ENCODE results near the gene PHPT1.
"Not testable (repeated sequence)": the region's sequence is repeated elsewhere in the genome, so short reads cannot be mapped to it uniquely, and the experiment has no call there.

The PHPT1 gene

DNA sequence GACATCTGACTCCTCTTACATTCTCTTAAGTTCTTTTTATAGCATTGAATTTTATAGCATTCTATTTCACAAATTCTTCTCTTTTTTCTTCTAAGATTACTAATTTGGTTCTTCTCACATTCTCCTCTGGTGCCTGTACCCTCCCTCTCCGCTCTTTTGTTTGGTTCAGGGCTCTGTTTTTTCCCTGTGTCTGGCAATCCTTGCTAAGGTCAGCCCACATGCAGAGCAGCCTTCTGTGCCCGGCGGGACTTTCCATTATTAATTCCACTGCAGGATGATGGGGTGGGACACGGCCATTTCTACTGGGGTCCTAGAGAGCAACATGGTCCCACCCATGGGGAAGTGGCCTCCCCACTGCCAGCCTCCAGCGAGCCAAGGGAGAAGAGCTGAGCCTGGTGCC lies 27.3 kb downstream of the PHPT1 start:
- Histone ChIP-seq H3K27me3 (replicated peaks; ENCODE audit: control insufficient read depth, insufficient read depth, low read length, poor library complexity, severe bottlenecking) (no peaks in the 10 kb centered on the region), H3K36me3 (ENCODE audit: control insufficient read depth, insufficient read depth, low read length) (no peaks in the 10 kb centered on the region), H3K4me1 (ENCODE audit: control insufficient read depth, insufficient read depth, low read length, poor library complexity, severe bottlenecking) (peaks cover 2% of the 10 kb centered on the region), H3K9me3 (ENCODE audit: control insufficient read depth, low read length) (no peaks in the 10 kb centered on the region), H3K27ac (ENCODE audit: insufficient read depth, low read length, poor library complexity, severe bottlenecking) (no peak overlapping the region), H3K4me3 (ENCODE audit: insufficient read depth, low read depth, low read length, poor library complexity, severe bottlenecking) (no peak overlapping the region)
- DNase-seq = no peak

DNA sequence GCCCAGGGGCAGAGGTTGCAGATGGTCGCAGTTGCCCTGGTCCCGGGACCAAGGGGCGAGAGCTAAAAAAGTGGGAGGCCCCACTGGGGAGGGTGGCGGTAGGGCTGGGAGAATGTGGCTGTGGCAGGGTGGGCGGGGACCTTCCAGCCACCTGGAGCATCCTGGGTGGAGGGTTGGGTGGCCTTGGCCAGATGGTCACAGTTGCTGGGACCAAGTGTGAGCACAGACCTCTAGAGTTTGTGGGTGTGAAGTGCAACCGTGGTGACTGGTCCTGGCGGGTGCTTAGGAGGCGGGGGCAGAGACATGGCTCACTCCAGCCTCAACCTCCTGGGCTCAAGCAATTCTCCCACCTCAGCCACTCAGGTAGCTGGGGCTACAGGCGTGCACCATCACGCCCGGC lies 31.4 kb downstream of the PHPT1 start:
- Histone ChIP-seq H3K4me3 (ENCODE audit: insufficient read depth, low read depth, low read length, poor library complexity, severe bottlenecking) (no peak overlapping the region), H3K27me3 (replicated peaks; ENCODE audit: control insufficient read depth, insufficient read depth, low read length, poor library complexity, severe bottlenecking) (no peaks in the 10 kb centered on the region), H3K27ac (ENCODE audit: insufficient read depth, low read length, poor library complexity, severe bottlenecking) (no peak overlapping the region), H3K9me3 (ENCODE audit: control insufficient read depth, low read length) (no peaks in the 10 kb centered on the region), H3K36me3 (ENCODE audit: control insufficient read depth, insufficient read depth, low read length) (no peaks in the 10 kb centered on the region), H3K4me1 (ENCODE audit: control insufficient read depth, insufficient read depth, low read length, poor library complexity, severe bottlenecking) (peaks cover 30% of the 10 kb centered on the region)
- no peak for DNase-seq

DNA sequence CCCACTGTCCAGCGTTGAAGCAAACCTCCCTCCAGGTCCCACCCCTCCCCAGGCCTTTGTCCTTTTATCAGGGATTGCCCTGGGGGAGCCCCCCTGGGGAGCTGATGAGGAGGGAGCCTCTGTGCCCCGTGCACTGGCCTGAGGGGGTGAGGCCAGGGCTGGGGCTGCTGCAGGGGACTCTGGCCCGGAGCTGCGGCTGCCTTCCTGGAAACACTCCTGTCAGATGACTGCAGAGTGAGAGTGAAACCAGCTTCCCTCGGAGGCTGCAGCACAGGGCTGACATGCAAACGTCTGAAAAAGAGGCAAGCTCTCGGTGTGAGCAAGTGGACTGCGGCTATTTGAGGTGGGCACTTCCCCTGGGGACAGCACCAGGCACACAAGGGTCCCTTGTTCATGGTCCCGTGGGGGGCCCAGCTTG lies 32.5 kb downstream of the PHPT1 start:
- H3K27me3 ChIP-seq (replicated peaks; ENCODE audit: control insufficient read depth, insufficient read depth, low read length, poor library complexity, severe bottlenecking) = no peaks in the 10 kb centered on the region
- DNase-seq = no peak
- no peaks in the 10 kb centered on the region for H3K36me3 ChIP-seq (ENCODE audit: control insufficient read depth, insufficient read depth, low read length)
- H3K9me3 ChIP-seq (ENCODE audit: control insufficient read depth, low read length) = no peaks in the 10 kb centered on the region
- peak overlapping the region; percentile 57 for H3K4me3 ChIP-seq (ENCODE audit: insufficient read depth, low read depth, low read length, poor library complexity, severe bottlenecking)
- H3K27ac ChIP-seq (ENCODE audit: insufficient read depth, low read length, poor library complexity, severe bottlenecking) = peak overlapping the region; percentile 76
- peaks cover 33% of the 10 kb centered on the region for H3K4me1 ChIP-seq (ENCODE audit: control insufficient read depth, insufficient read depth, low read length, poor library complexity, severe bottlenecking)

DNA sequence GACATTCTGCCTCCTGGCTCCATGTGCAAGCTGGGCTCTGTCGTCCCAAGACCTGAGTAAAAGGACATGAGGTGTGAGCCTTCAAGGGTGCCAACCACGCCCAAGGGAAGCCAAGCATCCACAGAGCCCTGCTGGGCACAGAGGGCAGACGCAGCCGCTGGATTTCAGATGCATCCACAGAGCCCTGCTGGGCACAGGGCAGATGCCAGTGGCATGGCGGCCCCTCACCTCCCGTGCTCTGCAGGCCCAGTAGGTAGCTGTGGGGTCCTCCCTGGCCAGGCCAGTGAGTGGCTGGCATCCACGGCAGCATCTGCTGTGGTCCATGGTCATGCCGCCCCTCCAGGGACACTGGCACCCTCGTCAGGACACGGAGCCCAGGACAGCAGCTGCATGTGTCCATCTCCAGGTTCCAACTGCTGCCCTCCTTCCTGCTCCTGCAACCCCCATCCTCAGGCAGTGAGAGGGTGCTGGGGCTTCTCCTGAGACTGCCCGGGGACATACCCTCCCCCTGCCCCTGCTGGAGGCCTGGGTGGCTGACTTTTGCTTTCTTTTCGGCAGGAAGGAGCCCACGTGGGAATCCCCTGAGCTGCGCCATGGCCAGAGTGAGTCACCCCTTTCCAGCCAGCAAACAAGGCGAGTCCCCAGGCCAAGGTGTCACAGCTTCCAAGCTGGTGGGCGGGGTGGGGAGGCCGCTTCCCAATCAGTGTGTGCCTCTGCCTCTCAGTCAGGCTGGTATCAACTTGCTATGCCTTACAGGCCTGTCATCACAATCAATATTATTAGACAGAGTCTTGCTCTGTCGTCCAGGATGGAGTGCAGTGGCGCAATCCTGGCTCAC lies 33.1 kb downstream of the PHPT1 start:
- peak overlapping the region; percentile 57 for H3K4me3 ChIP-seq (ENCODE audit: insufficient read depth, low read depth, low read length, poor library complexity, severe bottlenecking)
- peak; percentile 85 to 86 (median 86) for DNase-seq
- H3K27me3 ChIP-seq (replicated peaks; ENCODE audit: control insufficient read depth, insufficient read depth, low read length, poor library complexity, severe bottlenecking) = no peaks in the 10 kb centered on the region
- no peaks in the 10 kb centered on the region for H3K9me3 ChIP-seq (ENCODE audit: control insufficient read depth, low read length)
- H3K27ac ChIP-seq (ENCODE audit: insufficient read depth, low read length, poor library complexity, severe bottlenecking) = peak overlapping the region; percentile 76
- H3K36me3 ChIP-seq (ENCODE audit: control insufficient read depth, insufficient read depth, low read length) = no peaks in the 10 kb centered on the region
- peaks cover 38% of the 10 kb centered on the region for H3K4me1 ChIP-seq (ENCODE audit: control insufficient read depth, insufficient read depth, low read length, poor library complexity, severe bottlenecking)

DNA sequence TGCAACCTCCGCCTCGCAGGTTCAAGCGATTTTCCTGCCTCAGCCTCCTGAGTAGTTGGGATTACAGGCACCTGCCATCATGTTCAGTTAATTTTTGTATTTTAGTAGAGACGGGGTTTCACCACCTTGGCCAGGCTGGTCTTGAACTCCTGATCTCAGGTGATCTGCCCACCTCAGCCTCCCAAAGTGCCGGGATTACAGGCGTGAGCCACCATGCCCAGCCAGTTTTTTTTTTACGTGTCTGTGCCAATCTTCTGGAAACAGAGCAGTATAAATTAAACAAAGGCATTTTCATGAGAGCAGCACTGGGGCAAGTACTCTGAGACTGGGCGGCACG lies 33.7 kb downstream of the PHPT1 start:
- H3K9me3 ChIP-seq (ENCODE audit: control insufficient read depth, low read length); H3K36me3 ChIP-seq (ENCODE audit: control insufficient read depth, insufficient read depth, low read length); H3K27me3 ChIP-seq (replicated peaks; ENCODE audit: control insufficient read depth, insufficient read depth, low read length, poor library complexity, severe bottlenecking); DNase-seq: not testable (repeated sequence)
- Histone ChIP-seq H3K27ac (ENCODE audit: insufficient read depth, low read length, poor library complexity, severe bottlenecking) (peak overlapping the region; percentile 76), H3K4me1 (ENCODE audit: control insufficient read depth, insufficient read depth, low read length, poor library complexity, severe bottlenecking) (peaks cover 41% of the 10 kb centered on the region), H3K4me3 (ENCODE audit: insufficient read depth, low read depth, low read length, poor library complexity, severe bottlenecking) (peak overlapping the region; percentile 57)

DNA sequence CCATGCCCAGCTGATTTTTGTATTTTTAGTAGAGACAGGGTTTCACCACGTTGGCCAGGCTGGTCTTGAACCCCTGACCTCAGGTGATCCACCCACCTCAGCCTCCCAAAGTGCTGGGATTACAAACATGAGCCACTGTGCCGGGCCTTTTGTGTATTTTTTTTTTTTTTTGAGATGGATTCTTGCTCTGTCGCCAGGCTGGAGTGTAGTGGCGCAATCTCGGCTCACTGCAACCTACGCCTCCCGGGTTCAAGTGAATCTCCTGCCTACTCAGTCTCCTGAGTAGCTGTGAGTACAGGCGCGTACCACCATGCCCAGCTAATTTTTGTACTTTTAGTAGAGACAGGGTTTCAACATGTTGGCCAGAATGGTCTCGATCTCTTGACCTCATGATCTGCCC lies 34.5 kb downstream of the PHPT1 start:
- not testable (repeated sequence) for DNase-seq

DNA sequence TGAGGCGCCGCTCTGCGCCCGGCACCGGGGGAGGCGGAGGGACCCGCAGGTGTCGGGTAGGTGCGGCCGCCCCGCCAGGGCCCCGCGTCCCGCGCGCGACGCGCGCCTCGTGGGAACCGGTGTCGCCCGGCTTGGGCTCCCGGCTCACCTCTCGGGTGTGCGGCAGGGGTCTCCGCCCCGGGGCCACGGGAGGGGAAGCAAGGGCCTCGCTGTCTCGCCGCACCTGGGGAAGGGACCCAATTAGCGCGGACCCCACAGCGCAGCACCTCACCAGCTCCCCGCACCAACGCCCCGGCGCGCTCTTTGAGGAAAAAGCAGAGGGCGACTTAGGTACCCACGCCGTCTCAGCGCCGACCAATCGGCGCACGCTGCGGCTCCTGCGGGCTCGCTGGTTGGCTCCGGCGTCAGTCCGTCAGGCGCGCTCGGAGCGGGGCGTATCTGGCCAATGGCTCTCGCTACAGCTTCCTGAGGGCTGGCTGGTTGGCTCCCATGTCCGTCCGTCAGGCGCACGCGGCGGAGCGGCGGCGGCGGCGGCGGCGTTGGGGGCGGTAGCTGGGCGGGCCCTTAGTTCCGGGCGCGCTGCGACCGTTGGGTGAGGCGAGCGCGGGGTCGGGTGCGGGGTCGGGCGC lies 36.9 kb downstream of the PHPT1 start, which contains the start of gene TRAF2:
TSS of gene TRAF2 (plus strand) at position 567 of the 629 bp plus-strand sequence. CDS start 12,225 bp downstream, outside the sequence.
- Histone ChIP-seq H3K4me3 (ENCODE audit: insufficient read depth, low read depth, low read length, poor library complexity, severe bottlenecking) (peak within 1 kb of the TSS; percentile 70), H3K4me1 (ENCODE audit: control insufficient read depth, insufficient read depth, low read length, poor library complexity, severe bottlenecking) (peaks cover 41% of the 10 kb centered on the region), H3K27ac (ENCODE audit: insufficient read depth, low read length, poor library complexity, severe bottlenecking) (peak within 1 kb of the TSS; percentile 95), H3K9me3 (ENCODE audit: control insufficient read depth, low read length) (no peaks in the 10 kb centered on the region), H3K36me3 (ENCODE audit: control insufficient read depth, insufficient read depth, low read length) (peaks cover 7% of the 10 kb centered on the region), H3K27me3 (replicated peaks; ENCODE audit: control insufficient read depth, insufficient read depth, low read length, poor library complexity, severe bottlenecking) (no peaks in the 10 kb centered on the region)
- DNase-seq = peak; percentile 93 to 96 (median 94)

More for the DNA sequence above, 34.5 kb downstream of the PHPT1 start:
- Histone ChIP-seq H3K27ac (ENCODE audit: insufficient read depth, low read length, poor library complexity, severe bottlenecking) (peak overlapping the region; percentile 76), H3K4me1 (ENCODE audit: control insufficient read depth, insufficient read depth, low read length, poor library complexity, severe bottlenecking) (peaks cover 41% of the 10 kb centered on the region)
- not testable (repeated sequence) for H3K36me3 ChIP-seq (ENCODE audit: control insufficient read depth, insufficient read depth, low read length); H3K9me3 ChIP-seq (ENCODE audit: control insufficient read depth, low read length); H3K27me3 ChIP-seq (replicated peaks; ENCODE audit: control insufficient read depth, insufficient read depth, low read length, poor library complexity, severe bottlenecking); H3K4me3 ChIP-seq (ENCODE audit: insufficient read depth, low read depth, low read length, poor library complexity, severe bottlenecking)

DNA sequence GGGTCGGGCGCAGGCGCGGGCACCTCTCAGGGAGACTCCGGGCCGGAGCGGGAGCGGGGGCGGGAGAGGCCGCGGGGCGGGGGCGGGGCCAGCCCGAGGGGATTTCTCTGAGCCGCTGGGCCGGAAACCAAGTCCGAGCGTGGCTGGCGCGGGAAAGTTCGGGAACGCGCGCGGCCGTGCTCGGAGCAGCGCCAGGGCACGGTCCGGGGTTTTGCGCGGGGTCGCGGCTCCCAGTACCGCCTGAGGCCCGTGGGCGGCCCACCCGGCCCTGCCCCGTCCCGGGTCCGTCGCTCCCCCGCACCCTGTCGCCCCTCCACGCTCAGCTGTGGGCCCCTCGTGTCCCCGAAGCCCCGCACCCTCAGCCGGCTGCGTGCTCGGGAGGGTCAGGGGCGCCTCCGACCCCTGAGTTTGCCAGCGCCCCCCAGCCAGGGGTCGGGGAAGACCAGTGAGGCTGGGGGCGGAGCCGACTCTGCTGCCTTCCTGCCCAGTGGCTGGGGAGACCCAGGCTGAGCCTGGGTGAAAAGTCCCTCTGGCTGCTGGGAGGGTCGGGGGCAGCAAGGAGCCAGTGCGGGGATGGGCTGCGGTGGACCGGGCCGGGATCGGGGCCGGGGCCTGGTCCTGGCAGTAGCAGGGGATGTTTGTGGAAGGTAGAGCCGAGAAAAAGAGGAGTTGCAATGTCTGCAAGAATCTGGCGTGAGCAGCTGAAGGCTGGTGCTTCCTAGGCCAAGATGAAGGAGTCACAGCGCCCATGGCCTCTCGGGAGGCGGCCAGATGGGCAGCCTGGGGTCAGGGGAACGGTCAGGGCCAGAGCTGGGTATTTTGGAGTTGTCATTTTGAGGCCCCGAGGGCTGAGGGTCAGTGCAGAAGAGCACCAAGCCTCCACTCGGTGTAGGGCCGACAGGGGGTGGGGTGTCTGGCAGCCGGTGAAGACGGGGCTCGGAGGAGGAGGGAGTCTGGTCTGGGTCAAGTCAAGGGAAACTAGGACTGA lies 37.7 kb downstream of the PHPT1 start:
- Histone ChIP-seq H3K36me3 (ENCODE audit: control insufficient read depth, insufficient read depth, low read length) (peaks cover 7% of the 10 kb centered on the region), H3K9me3 (ENCODE audit: control insufficient read depth, low read length) (no peaks in the 10 kb centered on the region), H3K4me1 (ENCODE audit: control insufficient read depth, insufficient read depth, low read length, poor library complexity, severe bottlenecking) (peaks cover 35% of the 10 kb centered on the region), H3K4me3 (ENCODE audit: insufficient read depth, low read depth, low read length, poor library complexity, severe bottlenecking) (peak overlapping the region; percentile 67), H3K27ac (ENCODE audit: insufficient read depth, low read length, poor library complexity, severe bottlenecking) (peak overlapping the region; percentile 95), H3K27me3 (replicated peaks; ENCODE audit: control insufficient read depth, insufficient read depth, low read length, poor library complexity, severe bottlenecking) (no peaks in the 10 kb centered on the region)
- DNase-seq = peak in 2 of 3 donors; percentile 75

DNA sequence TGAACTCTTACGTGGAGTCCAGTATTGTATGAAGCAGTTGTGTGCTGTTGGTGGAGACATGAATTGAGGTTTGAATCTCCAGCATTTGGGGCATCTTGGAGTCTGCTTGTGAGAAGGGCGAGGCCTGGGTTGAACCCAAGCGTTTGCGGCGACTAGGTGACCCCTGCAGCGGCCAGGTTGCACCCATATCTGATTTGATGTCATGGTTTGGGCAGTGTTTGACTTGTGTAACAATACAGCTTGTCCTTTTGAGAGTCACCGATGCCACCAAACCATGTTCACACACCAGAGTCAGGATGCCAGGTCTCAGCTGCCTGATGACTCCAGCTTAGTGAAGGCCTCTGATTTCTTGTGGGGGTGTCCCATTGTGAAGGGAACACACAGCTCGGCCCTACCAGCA lies 39.2 kb downstream of the PHPT1 start:
- Histone ChIP-seq H3K36me3 (ENCODE audit: control insufficient read depth, insufficient read depth, low read length) (peaks cover 12% of the 10 kb centered on the region), H3K4me1 (ENCODE audit: control insufficient read depth, insufficient read depth, low read length, poor library complexity, severe bottlenecking) (peaks cover 23% of the 10 kb centered on the region), H3K27ac (ENCODE audit: insufficient read depth, low read length, poor library complexity, severe bottlenecking) (no peak overlapping the region), H3K4me3 (ENCODE audit: insufficient read depth, low read depth, low read length, poor library complexity, severe bottlenecking) (no peak overlapping the region), H3K9me3 (ENCODE audit: control insufficient read depth, low read length) (no peaks in the 10 kb centered on the region), H3K27me3 (replicated peaks; ENCODE audit: control insufficient read depth, insufficient read depth, low read length, poor library complexity, severe bottlenecking) (no peaks in the 10 kb centered on the region)
- no peak for DNase-seq

Data from effector memory CD4-positive, alpha-beta T cell (primary cell).